Neural progenitor cell (in vitro differentiated cells): ENCODE data around the gene MYBPHL. TPM values are rescaled to one million over a fixed set of nuclear protein-coding genes. Genes with fewer than 3 reads are reported as not detected.

Source experiments
- DNase-seq: peaks from one replicate; pipeline ENCODE4 v3.0.0-alpha.2; 2016; ENCODE audit warnings: low spot score
- H2AFZ ChIP-seq: fragments of 200-600 bp; sonication (generic); replicated peaks from 2 replicates; pipeline ENCODE4 v1.6.1; 2016; ENCODE audit warnings: antibody characterized with exemption
- H3F3A ChIP-seq: fragments of 200-600 bp; sonication (generic); 2 replicates; pipeline ENCODE4 v1.6.1; 2016; ENCODE audit warnings: antibody characterized with exemption, low read depth
- H3K27ac ChIP-seq: fragments of 200-600 bp; sonication (generic); 2 replicates; pipeline ENCODE4 v1.5.1; 2016; ENCODE audit warnings: mild to moderate bottlenecking
- H3K27me3 ChIP-seq: fragments of 200-600 bp; sonication (generic); 2 replicates; pipeline ENCODE4 v1.6.1; 2016; ENCODE audit warnings: mild to moderate bottlenecking, moderate library complexity
- H3K36me3 ChIP-seq: fragments of 200-600 bp; sonication (generic); 2 replicates; pipeline ENCODE4 v1.5.1; 2016
- H3K4me1 ChIP-seq: fragments of 200-600 bp; sonication (generic); 2 replicates; pipeline ENCODE4 v1.6.1; 2016; ENCODE audit warnings: mixed run types
- H3K4me2 ChIP-seq: fragments of 200-600 bp; sonication (generic); 2 replicates; pipeline ENCODE4 v1.6.1; 2016
- H3K4me3 ChIP-seq: fragments of 200-600 bp; sonication (generic); 2 replicates; pipeline ENCODE4 v1.5.1; 2016
- H3K79me2 ChIP-seq: fragments of 200-600 bp; sonication (generic); 2 replicates; pipeline ENCODE4 v1.6.1; 2016; ENCODE audit warnings: low read depth
- H3K9ac ChIP-seq: fragments of 200-600 bp; sonication (generic); 2 replicates; pipeline ENCODE4 v1.6.1; 2016
- H3K9me3 ChIP-seq: fragments of 200-600 bp; sonication (generic); 2 replicates; pipeline ENCODE4 v1.5.1; 2016; ENCODE audit warnings: low read depth
- H4K20me1 ChIP-seq: fragments of 200-600 bp; sonication (generic); 2 replicates; pipeline ENCODE4 v1.6.1; 2016; ENCODE audit warnings: low read depth
- H3K27ac Mint-ChIP-seq: 3 replicates; pipeline ENCODE4 v1.8.0; 2021; ENCODE audit warnings: mixed read lengths
- H3K27me3 Mint-ChIP-seq: 2 replicates; pipeline ENCODE4 v1.8.0; 2022; ENCODE audit warnings: low read depth, mild to moderate bottlenecking, inconsistent platforms, moderate library complexity, mixed read lengths; ENCODE audit not compliant: insufficient read depth
- H3K36me3 Mint-ChIP-seq: 3 replicates; pipeline ENCODE4 v1.8.0; 2021; ENCODE audit warnings: mixed read lengths
- H3K4me1 Mint-ChIP-seq: 3 replicates; pipeline ENCODE4 v1.8.0; 2021; ENCODE audit warnings: mixed read lengths
- H3K4me3 Mint-ChIP-seq: 3 replicates; pipeline ENCODE4 v1.8.0; 2021; ENCODE audit warnings: mild to moderate bottlenecking, moderate library complexity, mixed read lengths
- H3K9me3 Mint-ChIP-seq: 3 replicates; pipeline ENCODE4 v1.8.0; 2020; ENCODE audit warnings: mixed read lengths
- CTCF ChIP-seq: fragments of 200-600 bp; sonication (generic); IDR thresholded peaks from 2 replicates; pipeline ENCODE4 v1.5.1; 2017; ENCODE audit warnings: antibody characterized with exemption, mild to moderate bottlenecking
- EZH2 ChIP-seq: fragments of 200-600 bp; sonication (generic); IDR thresholded peaks from 2 replicates; pipeline ENCODE4 v1.6.1; 2017; ENCODE audit warnings: antibody characterized with exemption, mild to moderate bottlenecking, moderate library complexity
- EZH2phosphoT487 ChIP-seq: fragments of 200-600 bp; sonication (generic); IDR thresholded peaks from 2 replicates; pipeline ENCODE4 v1.6.1; 2017; ENCODE audit warnings: antibody characterized with exemption
- total RNA-seq: library from RNA; depleted of rRNA; stranded (reverse); fragments of >200 nt; gene quantifications from 2 replicates; pipeline ENCODE4 v1.2.3, GENCODE V29; 2015; ENCODE audit warnings: low replicate concordance

Gene MYBPHL
- total RNA-seq, 1 donor from 2014 or later: not detected

GRCh38 chr1:109265741-109266330 lies 41.0 kb downstream of the MYBPHL start:
- DNase-seq: no peak
- Mint-ChIP-seq H3K4me3 (no peak overlapping the region), H3K9me3 (no peaks in the 10 kb centered on the region), H3K27ac (no peak overlapping the region), H3K27me3 (peaks cover 12% of the 10 kb centered on the region), H3K36me3 (peaks cover 26% of the 10 kb centered on the region), H3K4me1 (peaks cover 9% of the 10 kb centered on the region)
- Histone ChIP-seq H3K9ac (no peak overlapping the region), H3K4me1 (no peaks in the 10 kb centered on the region), H3K4me2 (no peak overlapping the region), H4K20me1 (peaks cover 2% of the 10 kb centered on the region), H3K36me3 (no peaks in the 10 kb centered on the region), H2AFZ (no peak overlapping the region), H3K79me2 (no peaks in the 10 kb centered on the region), H3K27ac (no peak overlapping the region), H3K9me3 (no peaks in the 10 kb centered on the region), H3K27me3 (no peaks in the 10 kb centered on the region), H3K4me3 (no peak overlapping the region), H3F3A (peaks cover 4% of the 10 kb centered on the region)
- TF ChIP-seq EZH2phosphoT487 (no peak), EZH2 (no peak)

- H3K36me3 Mint-ChIP-seq: peaks cover 23% of the 10 kb centered on the region
- H3K27me3 ChIP-seq: no peaks in the 10 kb centered on the region
- H3K4me2 ChIP-seq: no peak overlapping the region
- H2AFZ ChIP-seq: no peak overlapping the region
- H4K20me1 ChIP-seq: peaks cover 2% of the 10 kb centered on the region
- TF ChIP-seq EZH2 (no peak), CTCF (no peak), EZH2phosphoT487 (no peak)
- peaks cover 7% of the 10 kb centered on the region for H3K4me1 ChIP-seq
- no peaks in the 10 kb centered on the region for H3K36me3 ChIP-seq
- no peak overlapping the region for H3K4me3 Mint-ChIP-seq
- H3K4me1 Mint-ChIP-seq: peaks cover 18% of the 10 kb centered on the region
- H3K9me3 Mint-ChIP-seq: no peaks in the 10 kb centered on the region
- no peaks in the 10 kb centered on the region for H3K79me2 ChIP-seq
- H3F3A ChIP-seq: peaks cover 7% of the 10 kb centered on the region
- no peak for DNase-seq
- H3K27ac ChIP-seq: no peak overlapping the region
- H3K27ac Mint-ChIP-seq: no peak overlapping the region
- peaks cover 15% of the 10 kb centered on the region for H3K27me3 Mint-ChIP-seq
- H3K9me3 ChIP-seq: no peaks in the 10 kb centered on the region
- no peak overlapping the region for H3K9ac ChIP-seq
- no peak overlapping the region for H3K4me3 ChIP-seq
Observed at GRCh38 chr1:109265016-109265415, 41.8 kb downstream of the MYBPHL start.

DNA sequence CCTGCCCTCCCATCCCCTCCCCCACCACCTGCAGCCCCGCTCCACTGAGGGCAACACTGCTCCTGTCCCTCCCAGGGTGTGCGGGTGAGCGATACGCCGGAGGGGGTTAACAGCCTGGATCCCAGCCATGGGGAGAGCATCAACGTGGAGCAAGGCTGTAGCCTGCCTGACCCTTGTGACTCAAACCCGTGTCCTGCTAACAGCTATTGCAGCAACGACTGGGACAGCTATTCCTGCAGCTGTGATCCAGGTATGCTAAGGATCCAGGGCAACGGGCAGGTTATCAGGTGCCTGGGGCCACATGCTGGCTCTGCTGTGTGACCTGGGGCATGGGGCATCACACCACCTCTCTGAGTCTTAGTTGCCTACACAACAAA lies 42.4 kb downstream of the MYBPHL start:
- Mint-ChIP-seq H3K27ac (no peak overlapping the region), H3K9me3 (no peaks in the 10 kb centered on the region), H3K4me3 (no peak overlapping the region), H3K27me3 (peaks cover 14% of the 10 kb centered on the region), H3K36me3 (peaks cover 22% of the 10 kb centered on the region), H3K4me1 (peaks cover 24% of the 10 kb centered on the region)
- no peak for DNase-seq
- Histone ChIP-seq H3K79me2 (no peaks in the 10 kb centered on the region), H4K20me1 (peaks cover 2% of the 10 kb centered on the region), H3F3A (peaks cover 12% of the 10 kb centered on the region), H2AFZ (no peak overlapping the region), H3K36me3 (no peaks in the 10 kb centered on the region), H3K4me3 (no peak overlapping the region), H3K4me2 (no peak overlapping the region), H3K9ac (no peak overlapping the region), H3K4me1 (peaks cover 12% of the 10 kb centered on the region), H3K9me3 (no peaks in the 10 kb centered on the region), H3K27me3 (no peaks in the 10 kb centered on the region), H3K27ac (no peak overlapping the region)
- TF ChIP-seq EZH2 (no peak), EZH2phosphoT487 (no peak), CTCF (no peak)

- H3K4me3 Mint-ChIP-seq: peak overlapping the region; percentile 11
- Histone ChIP-seq H3K4me3 (no peak overlapping the region), H3F3A (peaks cover 18% of the 10 kb centered on the region), H3K9ac (no peak overlapping the region), H3K4me1 (peaks cover 18% of the 10 kb centered on the region), H3K9me3 (no peaks in the 10 kb centered on the region), H4K20me1 (peaks cover 2% of the 10 kb centered on the region), H3K27me3 (no peaks in the 10 kb centered on the region), H3K36me3 (no peaks in the 10 kb centered on the region), H2AFZ (no peak overlapping the region), H3K79me2 (no peaks in the 10 kb centered on the region), H3K27ac (no peak overlapping the region), H3K4me2 (no peak overlapping the region)
- peak; percentile 96 for DNase-seq
- H3K27me3 Mint-ChIP-seq: peaks cover 13% of the 10 kb centered on the region
- no peaks in the 10 kb centered on the region for H3K9me3 Mint-ChIP-seq
- H3K4me1 Mint-ChIP-seq: peaks cover 28% of the 10 kb centered on the region
- H3K27ac Mint-ChIP-seq: peak overlapping the region; percentile 91
- peaks cover 24% of the 10 kb centered on the region for H3K36me3 Mint-ChIP-seq
- TF ChIP-seq EZH2phosphoT487 (no peak), CTCF (peak; percentile 100), EZH2 (no peak)
Observed at GRCh38 chr1:109263597-109264378, 43.0 kb downstream of the MYBPHL start.
